ENCODE data around the gene MPC1L.
"Not testable (repeated sequence)": the region's sequence is repeated elsewhere in the genome, so short reads cannot be mapped to it uniquely, and the experiment has no call there.

Gene MPC1L

GRCh38 chrX:40579141-40579540, 44.1 kb upstream of the MPC1L start:
- no peak for DNase-seq (ENCODE audit: extremely low spot score)
- TF ChIP-seq FOXM1 (IDR thresholded peaks at IDR 0.05; ENCODE audit: borderline replicate concordance): no peak
- no peak for TF ChIP-seq SP1 (IDR thresholded peaks at IDR 0.05)
- TF ChIP-seq ELF4 (IDR thresholded peaks at IDR 0.05): no peak
- no peak for TF ChIP-seq HDGF (IDR thresholded peaks at IDR 0.05; ENCODE audit: borderline replicate concordance)
- ChIA-PET POLR2A (no interaction called here), CTCF (no interaction called here)

GRCh38 chrX:40579900-40580536, 43.2 kb upstream of the MPC1L start:
- no peak for DNase-seq (ENCODE audit: extremely low spot score)
- POLR2A ChIA-PET: interaction anchor here (0.6 to 1.0 kb wide), 4 partner anchors 9 to 24 kb away, joined by 3 to 7 read pairs (median 4); no protein-coding TSS in a partner anchor
- no peak for TF ChIP-seq NFRKB (IDR thresholded peaks at IDR 0.05)
- TF ChIP-seq TARDBP (IDR thresholded peaks at IDR 0.05): no peak
- TF ChIP-seq SUZ12 (IDR thresholded peaks at IDR 0.05): no peak
- no peak for TF ChIP-seq FOXA1 (IDR thresholded peaks at IDR 0.05)
- no peak for TF ChIP-seq HDGF (IDR thresholded peaks at IDR 0.05; ENCODE audit: borderline replicate concordance)
- TF ChIP-seq FOXM1 (IDR thresholded peaks at IDR 0.05; ENCODE audit: borderline replicate concordance): no peak
- no peak for TF ChIP-seq PKNOX1 (IDR thresholded peaks at IDR 0.05)
- TF ChIP-seq LEF1 (IDR thresholded peaks at IDR 0.05; ENCODE audit: borderline replicate concordance): no peak
- TF ChIP-seq CTBP1 (IDR thresholded peaks at IDR 0.05; ENCODE audit: borderline replicate concordance): no peak
- TF ChIP-seq L3MBTL2 (conservative IDR thresholded peaks at IDR 0.05): no peak
- CTCF ChIA-PET: interaction anchor here (0.6 kb wide), 1 partner anchor 685 kb away, joined by 3 read pairs; no protein-coding TSS in a partner anchor

GRCh38 chrX:40580537-40581335, 42.5 kb upstream of the MPC1L start, which contains the start of gene ATP6AP2:
TSS of gene ATP6AP2 (plus strand) at chrX:40580970. CDS start at chrX:40581066, 96 bp downstream.
- CTCF ChIA-PET: interaction anchor here (0.6 kb wide), 1 partner anchor 684 kb away, joined by 3 read pairs; no protein-coding TSS in a partner anchor
- TF ChIP-seq PKNOX1 (IDR thresholded peaks at IDR 0.05) (peak; percentile 98), L3MBTL2 (conservative IDR thresholded peaks at IDR 0.05) (no peak), SP1 (IDR thresholded peaks at IDR 0.05) (no peak)
- DNase-seq (ENCODE audit: extremely low spot score): peak; percentile 91
- POLR2A ChIA-PET: interaction anchor here (0.6 to 1.0 kb wide), 4 partner anchors 9 to 23 kb away, joined by 3 to 7 read pairs (median 4); no protein-coding TSS in a partner anchor

- DNase-seq (ENCODE audit: extremely low spot score): no peak
- ChIA-PET POLR2A (interaction anchor here (1.0 kb wide), 2 partner anchors 8 to 11 kb away, joined by 6 to 7 read pairs; no protein-coding TSS in a partner anchor), CTCF (no interaction called here)
- TF ChIP-seq FOXM1 (IDR thresholded peaks at IDR 0.05; ENCODE audit: borderline replicate concordance) (no peak), FOXA1 (IDR thresholded peaks at IDR 0.05) (no peak), ZNF384 (IDR thresholded peaks at IDR 0.05) (no peak), HDGF (IDR thresholded peaks at IDR 0.05; ENCODE audit: borderline replicate concordance) (no peak), SP1 (IDR thresholded peaks at IDR 0.05) (no peak), TARDBP (IDR thresholded peaks at IDR 0.05) (no peak), NFRKB (IDR thresholded peaks at IDR 0.05) (no peak), ARNT (IDR thresholded peaks at IDR 0.05) (no peak), LEF1 (IDR thresholded peaks at IDR 0.05; ENCODE audit: borderline replicate concordance) (no peak), L3MBTL2 (conservative IDR thresholded peaks at IDR 0.05) (no peak), ELF4 (IDR thresholded peaks at IDR 0.05) (no peak), BHLHE40 (IDR thresholded peaks at IDR 0.05; ENCODE audit: borderline replicate concordance) (no peak), CTBP1 (IDR thresholded peaks at IDR 0.05; ENCODE audit: borderline replicate concordance) (no peak)
These were observed 41.8 kb upstream of the MPC1L start for GRCh38 chrX:40581336-40581920.

- CTCF ChIA-PET; POLR2A ChIA-PET; DNase-seq (ENCODE audit: extremely low spot score): not testable (repeated sequence)
These were observed 41.0 kb upstream of the MPC1L start for GRCh38 chrX:40582178-40582577.

- DNase-seq (ENCODE audit: extremely low spot score): no peak
These were observed 40.4 kb upstream of the MPC1L start for GRCh38 chrX:40582811-40583210.

GRCh38 chrX:40587623-40588022, 35.6 kb upstream of the MPC1L start:
- CTCF ChIA-PET; POLR2A ChIA-PET; DNase-seq (ENCODE audit: extremely low spot score): not testable (repeated sequence)

More at GRCh38 chrX:40582811-40583210, 40.4 kb upstream of the MPC1L start:
- ChIA-PET CTCF (no interaction called here), POLR2A (no interaction called here)
- no peak for TF ChIP-seq ELF4 (IDR thresholded peaks at IDR 0.05)
- no peak for TF ChIP-seq SUZ12 (IDR thresholded peaks at IDR 0.05)
- no peak for TF ChIP-seq PKNOX1 (IDR thresholded peaks at IDR 0.05)
- no peak for TF ChIP-seq L3MBTL2 (conservative IDR thresholded peaks at IDR 0.05)

- DNase-seq (ENCODE audit: extremely low spot score): not testable (repeated sequence)
- POLR2A ChIA-PET: interaction anchor here (1.6 kb wide), 1 partner anchor 9 kb away, joined by 7 read pairs; the partner anchor contains the start of gene ATP6AP2
- CTCF ChIA-PET: interaction anchor here (0.7 kb wide), 1 partner anchor 204 kb away, joined by 3 read pairs; no protein-coding TSS in a partner anchor
These were observed 33.5 kb upstream of the MPC1L start for GRCh38 chrX:40589616-40590321.
